Measurements from ENCODE around the gene SHISAL1.

SHISAL1 gene

GRCh38 chr22:44205516-44206329 is 107.0 kb downstream of the SHISAL1 start:
- DNase-seq: no peak

GRCh38 chr22:44204739-44205515 is 107.8 kb downstream of the SHISAL1 start:
- DNase-seq: no peak

GRCh38 chr22:44203203-44203602 is 109.5 kb downstream of the SHISAL1 start:
- no peak for DNase-seq

- DNase-seq: no peak
Observed at GRCh38 chr22:44202261-44202789, 110.4 kb downstream of the SHISAL1 start.

- DNase-seq: no peak
Observed at GRCh38 chr22:44201665-44202064, 111.1 kb downstream of the SHISAL1 start.

GRCh38 chr22:44200855-44201550 is 111.7 kb downstream of the SHISAL1 start:
- DNase-seq: no peak

GRCh38 chr22:44200451-44200850 is 112.3 kb downstream of the SHISAL1 start:
- DNase-seq: no peak

GRCh38 chr22:44199866-44200265 is 112.9 kb downstream of the SHISAL1 start:
- DNase-seq: no peak

- DNase-seq: no peak
Observed at GRCh38 chr22:44199164-44199563, 113.6 kb downstream of the SHISAL1 start.

- no peak for DNase-seq
Observed at GRCh38 chr22:44197271-44197670, 115.5 kb downstream of the SHISAL1 start.

- no peak for DNase-seq
Observed at GRCh38 chr22:44196731-44197131, 116.0 kb downstream of the SHISAL1 start.

- no peak for DNase-seq
Observed at GRCh38 chr22:44196241-44196640, 116.5 kb downstream of the SHISAL1 start.

- DNase-seq: no peak
Observed at GRCh38 chr22:44195189-44195871, 117.4 kb downstream of the SHISAL1 start.

- DNase-seq: no peak
Observed at GRCh38 chr22:44194569-44194968, 118.2 kb downstream of the SHISAL1 start.

Measured in activated CD4-positive, alpha-beta T cell treated with anti-CD3 and anti-CD28 coated beads for 4 hours (primary cell).